GM12878 (cell line): Measurements from ENCODE around the gene BRINP3. TPM values are rescaled to one million over a fixed set of nuclear protein-coding genes. Genes with fewer than 3 reads are reported as not detected.

Source experiments
- ATAC-seq: fragments of 200-7000 bp; cut with Tn5 transposase; 3 replicates; pipeline ENCODE4 v1.9.1; 2020; ENCODE audit warnings: mild to moderate bottlenecking, moderate library complexity
- BruUV-seq: library from RNA; stranded (reverse); fragments of 400-500 nt; replicated peaks from 2 replicates; lab custom pipeline; 2021; lab: Mats Ljungman, UMichigan
- CTCF ChIA-PET: fragments of 300-600 bp; sonication (Branson Sonifier 250); formaldehyde crosslinking; extraction: SDS; loops from one replicate; lab custom pipeline; 2021; ENCODE audit warnings: inconsistent platforms; lab: Yijun Ruan, JAX
- POLR2A ChIA-PET: fragments of 350-600 bp; formaldehyde crosslinking; extraction: SDS; loops from one replicate; lab custom pipeline; 2021; ENCODE audit warnings: inconsistent platforms; lab: Charles Lee
- RAD21 ChIA-PET: fragments of 300-600 bp; sonication (Branson Sonifier 250); formaldehyde crosslinking; loops from one replicate; lab custom pipeline; 2023; ENCODE audit warnings: antibody characterized with exemption; ENCODE audit not compliant: unreplicated experiment; lab: Charles Lee
- SMC1A ChIA-PET: fragments of 300-600 bp; sonication (Branson Sonifier 250); formaldehyde crosslinking; loops from one replicate; lab custom pipeline; 2023; ENCODE audit not compliant: unreplicated experiment, uncharacterized antibody; lab: Charles Lee
- DNase-seq: peaks from one replicate; pipeline ENCODE4 v3.0.0-alpha.2; 2011; ENCODE audit warnings: low read depth, low spot score
- FAIRE-seq: peaks from 3 replicates; lab custom pipeline; 2011; peaks lifted over from hg19 to GRCh38; lab: Jason Lieb, UNC
- H2AFZ ChIP-seq: 2 replicates; pipeline ENCODE4 v1.6.0; 2011; ENCODE audit warnings: low read depth, low read length, control low read depth; ENCODE audit not compliant: control insufficient read depth
- H3K27ac ChIP-seq: 2 replicates; pipeline ENCODE4 v1.5.1; 2011; ENCODE audit warnings: control low read depth; ENCODE audit not compliant: control insufficient read depth, insufficient read depth
- H3K27me3 ChIP-seq, 2 experiments: replicated peaks in 1 of 2; 2 replicates each; pipeline versions ENCODE4 v1.6.0 to v1.6.1; 2011; ENCODE audit warnings: low read length in 1 of 2; ENCODE audit not compliant: control insufficient read depth in 2 of 2, insufficient read depth in 2 of 2
- H3K36me3 ChIP-seq, 2 experiments: 2 replicates each; pipeline ENCODE4 v1.5.1; 2011; ENCODE audit warnings: low read length in 1 of 2; ENCODE audit not compliant: control insufficient read depth in 2 of 2, insufficient read depth in 2 of 2
- H3K4me1 ChIP-seq: 2 replicates; pipeline ENCODE4 v1.6.1; 2011; ENCODE audit warnings: mild to moderate bottlenecking, low read length, moderate library complexity, mixed read lengths; ENCODE audit not compliant: control insufficient read depth, insufficient read depth
- H3K4me2 ChIP-seq: 2 replicates; pipeline ENCODE4 v1.6.0; 2011; ENCODE audit warnings: control low read depth; ENCODE audit not compliant: control insufficient read depth, insufficient read depth
- H3K4me3 ChIP-seq: fragments of 200-600 bp; sonication (generic); 2 replicates; pipeline ENCODE4 v1.5.1; 2016
- H3K79me2 ChIP-seq: 2 replicates; pipeline ENCODE4 v1.6.0; 2011; ENCODE audit warnings: low read length; ENCODE audit not compliant: control insufficient read depth, insufficient read depth
- H3K9ac ChIP-seq: 2 replicates; pipeline ENCODE4 v1.8.0; 2011; ENCODE audit warnings: low read length, control low read depth, mixed read lengths; ENCODE audit not compliant: control insufficient read depth, insufficient read depth
- H3K9me3 ChIP-seq: replicated peaks from 3 replicates; pipeline ENCODE4 v1.5.1; 2011; ENCODE audit warnings: mild to moderate bottlenecking, low read length; ENCODE audit not compliant: control insufficient read depth, insufficient read depth
- H4K20me1 ChIP-seq: 2 replicates; pipeline ENCODE4 v1.6.0; 2011; ENCODE audit not compliant: control insufficient read depth, insufficient read depth
- ATF2 ChIP-seq: IDR thresholded peaks from 2 replicates; pipeline ENCODE4 v1.6.1; 2012; ENCODE audit warnings: low read length, inconsistent platforms
- HDGF ChIP-seq: fragments of 450-650 bp; IDR thresholded peaks from 2 replicates; pipeline ENCODE4 v1.6.1; 2016; ENCODE audit warnings: antibody characterized with exemption
- IKZF2 ChIP-seq, 2 experiments: fragments of 450-650 bp; IDR thresholded peaks; 2 replicates each; pipeline ENCODE4 v1.6.1; 2017; ENCODE audit warnings: mild to moderate bottlenecking in 2 of 2, moderate library complexity in 2 of 2
- POLR2A ChIP-seq: IDR thresholded peaks from 2 replicates; pipeline ENCODE4 v1.6.1; 2011; ENCODE audit warnings: low read depth, mild to moderate bottlenecking, low read length
- SIN3A ChIP-seq: IDR thresholded peaks from 2 replicates; pipeline ENCODE4 v1.6.1; 2012; ENCODE audit warnings: low read depth, low read length, improper control_type of control experiment
- SRF ChIP-seq, 2 experiments: IDR thresholded peaks; 2 replicates each; pipeline ENCODE4 v1.6.1; 2011; ENCODE audit warnings: low read depth in 2 of 2, low read length in 2 of 2, mild to moderate bottlenecking in 1 of 2, moderate library complexity in 1 of 2
- USF1 ChIP-seq: IDR thresholded peaks from 2 replicates; pipeline ENCODE4 v1.6.1; 2011; ENCODE audit warnings: borderline replicate concordance, low read depth, mild to moderate bottlenecking, moderate library complexity, mixed read lengths, low read length; ENCODE audit not compliant: insufficient read depth; ENCODE audit errors: extremely low read length
- WRNIP1 ChIP-seq: IDR thresholded peaks from 2 replicates; pipeline ENCODE4 v1.6.1; 2011; ENCODE audit warnings: low read depth, low read length, improper control_type of control experiment, borderline replicate concordance
- ZBTB33 ChIP-seq: fragments of 450-650 bp; IDR thresholded peaks from 2 replicates; pipeline ENCODE4 v1.6.1; 2017; ENCODE audit warnings: mild to moderate bottlenecking
- ZZZ3 ChIP-seq: IDR thresholded peaks from 2 replicates; pipeline ENCODE4 v1.6.1; 2011; ENCODE audit warnings: low read depth; ENCODE audit not compliant: control insufficient read depth, insufficient read length
- WGBS: methylation state at CpG from one replicate; pipeline ENCODE4 v1.1.6; 2016; ENCODE audit warnings: low lambda C conversion rate; ENCODE audit not compliant: insufficient replicate concordance, insufficient coverage; ENCODE audit errors: missing lambda C conversion rate; 5-methylcytosine and 5-hydroxymethylcytosine counted together
- in situ Hi-C: fragments of 300-500 bp; cut with MboI; formaldehyde crosslinking; loops from 9 replicates; pipeline ENCODE4 v1.14.3; 2018; ENCODE audit warnings: mixed read lengths
- intact Hi-C: fragments of 100-400 bp; cut with micrococcal nuclease; formaldehyde crosslinking; loops from one replicate; pipeline ENCODE4 v1.14.2; 2022; ENCODE audit not compliant: unreplicated experiment
- polyA plus RNA-seq, 11 experiments: library from polyadenylated mRNA; depleted of rRNA in 4 of 11; unstranded in 6 of 11; stranded (reverse) in 5 of 11; fragments of >200 nt; fragmentation: Nextera tagmentation in 4 of 11; fragmentation: Illumina TruSeq in 1 of 11; extraction: Ambion mirVana in 4 of 11; extraction: Trizol in 1 of 11; gene quantifications; 1 replicate in 1 of 11; 2 replicates in 10 of 11; pipeline versions ENCODE4 v1.2.1 to v1.2.3, GENCODE V29; 2011 to 2016; ENCODE audit warnings: inconsistent platforms in 2 of 11, missing spikeins in 2 of 11, low read depth in 1 of 11
- total RNA-seq, 4 experiments: library from RNA; depleted of rRNA in 3 of 4; stranded (reverse); fragments of >200 nt in 3 of 4; fragmentation: Illumina TruSeq in 1 of 4; extraction: Trizol in 1 of 4; gene quantifications; 2 replicates each; pipeline versions ENCODE4 v1.2.1 to v1.2.3, GENCODE V29; 2013 to 2021
- TF ChIP-seq, protein P1 (sequence below): fragments of 450-650 bp; formaldehyde crosslinking; IDR thresholded peaks from 2 replicates; pipeline ENCODE4 v1.4.0; 2020; ENCODE audit warnings: mild to moderate bottlenecking, moderate library complexity

Gene BRINP3
- total and polyA plus RNA-seq, 10 of the 15 experiments (the other 5 are each of a cell fraction or from before 2014, with no cell fraction given) = under 0.01 TPM; not detected in 9

- no peak overlapping the region for H3K27ac ChIP-seq
- POLR2A ChIA-PET = no interaction called here
- in situ Hi-C loops (no loop called here), intact Hi-C loops (no loop called here)
- CTCF ChIA-PET = no interaction called here
- no peaks in the 10 kb centered on the region for H3K36me3 ChIP-seq
- RAD21 ChIA-PET = no interaction called here
- H3K4me3 ChIP-seq = no peak overlapping the region
- DNase-seq = no peak
- 12% methylated on average over 3 of the region's 3 CpGs for WGBS
- H3K79me2 ChIP-seq = no peaks in the 10 kb centered on the region
- no peak for FAIRE-seq
- no peak overlapping the region for H3K9ac ChIP-seq
- no peaks in the 10 kb centered on the region for H3K9me3 ChIP-seq
- no peaks in the 10 kb centered on the region for H3K4me1 ChIP-seq
- no peak for ATAC-seq
- SMC1A ChIA-PET = no interaction called here
- TF ChIP-seq HDGF (no peak), USF1 (no peak), WRNIP1 (no peak), ATF2 (no peak), SIN3A (no peak), ZBTB33 (no peak), ZZZ3 (no peak), IKZF2 (IDR thresholded peaks at IDR 0.05) (no peak), SRF (IDR thresholded peaks at IDR 0.05; ENCODE audit: low read depth in 2 of 2, low read length in 2 of 2) (no peak), POLR2A (no peak)
- TF ChIP-seq, protein P1, sequence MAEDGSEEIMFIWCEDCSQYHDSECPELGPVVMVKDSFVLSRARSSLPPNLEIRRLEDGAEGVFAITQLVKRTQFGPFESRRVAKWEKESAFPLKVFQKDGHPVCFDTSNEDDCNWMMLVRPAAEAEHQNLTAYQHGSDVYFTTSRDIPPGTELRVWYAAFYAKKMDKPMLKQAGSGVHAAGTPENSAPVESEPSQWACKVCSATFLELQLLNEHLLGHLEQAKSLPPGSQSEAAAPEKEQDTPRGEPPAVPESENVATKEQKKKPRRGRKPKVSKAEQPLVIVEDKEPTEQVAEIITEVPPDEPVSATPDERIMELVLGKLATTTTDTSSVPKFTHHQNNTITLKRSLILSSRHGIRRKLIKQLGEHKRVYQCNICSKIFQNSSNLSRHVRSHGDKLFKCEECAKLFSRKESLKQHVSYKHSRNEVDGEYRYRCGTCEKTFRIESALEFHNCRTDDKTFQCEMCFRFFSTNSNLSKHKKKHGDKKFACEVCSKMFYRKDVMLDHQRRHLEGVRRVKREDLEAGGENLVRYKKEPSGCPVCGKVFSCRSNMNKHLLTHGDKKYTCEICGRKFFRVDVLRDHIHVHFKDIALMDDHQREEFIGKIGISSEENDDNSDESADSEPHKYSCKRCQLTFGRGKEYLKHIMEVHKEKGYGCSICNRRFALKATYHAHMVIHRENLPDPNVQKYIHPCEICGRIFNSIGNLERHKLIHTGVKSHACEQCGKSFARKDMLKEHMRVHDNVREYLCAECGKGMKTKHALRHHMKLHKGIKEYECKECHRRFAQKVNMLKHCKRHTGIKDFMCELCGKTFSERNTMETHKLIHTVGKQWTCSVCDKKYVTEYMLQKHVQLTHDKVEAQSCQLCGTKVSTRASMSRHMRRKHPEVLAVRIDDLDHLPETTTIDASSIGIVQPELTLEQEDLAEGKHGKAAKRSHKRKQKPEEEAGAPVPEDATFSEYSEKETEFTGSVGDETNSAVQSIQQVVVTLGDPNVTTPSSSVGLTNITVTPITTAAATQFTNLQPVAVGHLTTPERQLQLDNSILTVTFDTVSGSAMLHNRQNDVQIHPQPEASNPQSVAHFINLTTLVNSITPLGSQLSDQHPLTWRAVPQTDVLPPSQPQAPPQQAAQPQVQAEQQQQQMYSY (CRISPR knock-in tag) = no peak
- H4K20me1 ChIP-seq = no peaks in the 10 kb centered on the region
- BruUV-seq = no TSS peak
- H2AFZ ChIP-seq = no peak overlapping the region
- no peaks in the 10 kb centered on the region for H3K27me3 ChIP-seq
- H3K4me2 ChIP-seq = no peak overlapping the region
These were observed 302.3 kb downstream of the BRINP3 start for GRCh38 chr1:190175320-190175719.
